Measurements from ENCODE around the gene AIFM1. TPM values are rescaled to one million over a fixed set of nuclear protein-coding genes. Genes with fewer than 3 reads are reported as not detected.

Gene AIFM1
- total and polyA plus RNA-seq, 2 donors = 29.3 to 30.3 TPM

DNA sequence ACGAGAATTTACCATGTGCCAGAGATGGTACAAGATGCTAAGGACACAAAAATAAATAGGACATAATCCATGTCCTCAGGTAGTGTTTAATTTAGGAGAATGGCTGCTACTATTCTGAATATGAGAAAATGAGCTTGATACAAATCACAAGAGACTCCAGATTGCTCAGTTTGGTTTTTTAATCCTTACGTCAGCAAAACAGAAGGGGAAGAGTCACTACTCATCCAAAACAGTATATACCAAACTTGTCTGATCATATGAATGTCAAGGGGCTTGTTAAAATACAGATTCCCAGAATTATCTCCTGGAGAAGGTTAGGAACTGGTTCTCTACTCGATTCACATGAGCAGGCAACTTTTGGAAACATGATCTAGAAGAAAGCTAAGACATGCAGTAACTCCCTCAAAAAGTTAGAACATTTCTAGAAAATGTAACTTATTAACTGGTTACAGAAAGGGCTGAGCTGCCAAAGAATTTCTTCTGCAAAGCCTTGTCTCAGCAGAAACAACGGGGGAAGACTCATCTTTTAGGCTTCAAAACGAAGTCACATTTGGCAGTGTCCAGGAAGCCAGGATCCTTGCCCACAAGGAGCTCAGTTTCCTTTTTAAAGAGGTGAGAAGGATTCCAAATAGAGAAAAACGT is 3.4 kb downstream of the AIFM1 start:
- no peak overlapping the region for H3K4me3 ChIP-seq (ENCODE audit: low read length in 2 of 2)
- H3K27me3 ChIP-seq (ENCODE audit: control insufficient read depth in 2 of 2, insufficient read depth in 1 of 2, low read length in 1 of 2) = no peaks in the 10 kb centered on the region
- no peak overlapping the region for H3K27ac ChIP-seq (ENCODE audit: low read depth in 1 of 2, low read length in 1 of 2)
- WGBS = 83% methylated on average over 6 of the region's 6 CpGs
- no peaks in the 10 kb centered on the region for H3K9me3 ChIP-seq (ENCODE audit: control insufficient read depth in 2 of 2, insufficient read depth in 1 of 2, low read length in 1 of 2)
- no peak for DNase-seq (ENCODE audit: low read depth in 6 of 9, low spot score in 9 of 9)
- peaks cover 6 to 7% of the 10 kb centered on the region in 2 donors for H3K4me1 ChIP-seq (ENCODE audit: control insufficient read depth in 2 of 2, insufficient read depth in 2 of 2, low read length in 2 of 2)
- H3K36me3 ChIP-seq (ENCODE audit: control insufficient read depth in 2 of 2, insufficient read depth in 2 of 2, low read length in 1 of 2) = no peaks in the 10 kb centered on the region

GRCh38 chrX:130159776-130160175 is 5.9 kb downstream of the AIFM1 start:
- Histone ChIP-seq H3K4me1 (ENCODE audit: control insufficient read depth in 2 of 2, insufficient read depth in 2 of 2, low read length in 2 of 2) (peaks cover 3 to 5% of the 10 kb centered on the region in 2 donors), H3K27ac (ENCODE audit: low read depth in 1 of 2, low read length in 1 of 2) (no peak overlapping the region), H3K36me3 (ENCODE audit: control insufficient read depth in 2 of 2, insufficient read depth in 2 of 2, low read length in 1 of 2) (peaks cover 0 to 8% of the 10 kb centered on the region in 2 donors), H3K4me3 (ENCODE audit: low read length in 2 of 2) (no peak overlapping the region), H3K27me3 (ENCODE audit: control insufficient read depth in 2 of 2, insufficient read depth in 1 of 2, low read length in 1 of 2) (no peaks in the 10 kb centered on the region), H3K9me3 (ENCODE audit: control insufficient read depth in 2 of 2, insufficient read depth in 1 of 2, low read length in 1 of 2) (no peaks in the 10 kb centered on the region)
- no peak for DNase-seq (ENCODE audit: low read depth in 6 of 9, low spot score in 9 of 9)
- WGBS = 97% methylated on average over 4 of the region's 4 CpGs

GRCh38 chrX:130158311-130158710 is 7.3 kb downstream of the AIFM1 start:
- no peak for DNase-seq (ENCODE audit: low read depth in 6 of 9, low spot score in 9 of 9)
- Histone ChIP-seq H3K27me3 (ENCODE audit: control insufficient read depth in 2 of 2, insufficient read depth in 1 of 2, low read length in 1 of 2) (no peaks in the 10 kb centered on the region), H3K9me3 (ENCODE audit: control insufficient read depth in 2 of 2, insufficient read depth in 1 of 2, low read length in 1 of 2) (no peaks in the 10 kb centered on the region), H3K27ac (ENCODE audit: low read depth in 1 of 2, low read length in 1 of 2) (no peak overlapping the region), H3K4me1 (ENCODE audit: control insufficient read depth in 2 of 2, insufficient read depth in 2 of 2, low read length in 2 of 2) (no peaks in the 10 kb centered on the region), H3K4me3 (ENCODE audit: low read length in 2 of 2) (no peak overlapping the region), H3K36me3 (ENCODE audit: control insufficient read depth in 2 of 2, insufficient read depth in 2 of 2, low read length in 1 of 2) (peaks cover 0 to 12% of the 10 kb centered on the region in 2 donors)
- 99% methylated on average over 2 of the region's 2 CpGs for WGBS

- Histone ChIP-seq H3K27me3 (ENCODE audit: control insufficient read depth in 2 of 2, insufficient read depth in 1 of 2, low read length in 1 of 2) (no peaks in the 10 kb centered on the region), H3K4me3 (ENCODE audit: low read length in 2 of 2) (no peak overlapping the region)
- 96% methylated on average over 2 of the region's 2 CpGs for WGBS
Observed at GRCh38 chrX:130155564-130155963, 10.1 kb downstream of the AIFM1 start.

DNA sequence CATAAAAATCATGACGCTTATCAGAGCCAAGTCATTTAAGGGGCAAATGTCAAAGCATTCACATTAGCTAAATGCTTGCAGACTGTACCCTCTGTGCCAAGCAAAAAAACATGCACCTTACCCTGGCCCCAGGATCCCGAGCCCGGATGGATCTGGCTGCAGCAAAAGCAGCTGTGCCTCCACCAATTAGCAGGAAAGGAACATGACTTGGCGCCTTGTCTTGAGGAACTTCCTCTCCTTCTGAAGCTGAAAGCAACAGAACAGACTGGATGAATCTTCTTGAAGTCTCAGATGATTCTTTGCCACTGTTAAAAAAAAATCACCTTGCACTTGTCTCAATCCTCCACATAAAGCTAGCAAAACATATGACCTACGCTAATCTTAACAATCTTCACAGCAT is 18.0 kb downstream of the AIFM1 start:
- peaks cover 17 to 38% of the 10 kb centered on the region in 2 donors for H3K36me3 ChIP-seq (ENCODE audit: control insufficient read depth in 2 of 2, insufficient read depth in 2 of 2, low read length in 1 of 2)
- 67% methylated on average over 5 of the region's 5 CpGs for WGBS
- H3K4me1 ChIP-seq (ENCODE audit: control insufficient read depth in 2 of 2, insufficient read depth in 2 of 2, low read length in 2 of 2) = no peaks in the 10 kb centered on the region

More at GRCh38 chrX:130155564-130155963, 10.1 kb downstream of the AIFM1 start:
- DNase-seq (ENCODE audit: low read depth in 6 of 9, low spot score in 9 of 9) = no peak
- Histone ChIP-seq H3K27ac (ENCODE audit: low read depth in 1 of 2, low read length in 1 of 2) (no peak overlapping the region), H3K4me1 (ENCODE audit: control insufficient read depth in 2 of 2, insufficient read depth in 2 of 2, low read length in 2 of 2) (no peaks in the 10 kb centered on the region), H3K9me3 (ENCODE audit: control insufficient read depth in 2 of 2, insufficient read depth in 1 of 2, low read length in 1 of 2) (no peaks in the 10 kb centered on the region), H3K36me3 (ENCODE audit: control insufficient read depth in 2 of 2, insufficient read depth in 2 of 2, low read length in 1 of 2) (peaks cover 0 to 12% of the 10 kb centered on the region in 2 donors)

GRCh38 chrX:130145123-130145522 is 20.5 kb downstream of the AIFM1 start:
- 96% methylated on average over 4 of the region's 4 CpGs for WGBS
- Histone ChIP-seq H3K4me1 (ENCODE audit: control insufficient read depth in 2 of 2, insufficient read depth in 2 of 2, low read length in 2 of 2) (no peaks in the 10 kb centered on the region), H3K36me3 (ENCODE audit: control insufficient read depth in 2 of 2, insufficient read depth in 2 of 2, low read length in 1 of 2) (peaks cover 21 to 46% of the 10 kb centered on the region in 2 donors)

More for the DNA sequence above, 18.0 kb downstream of the AIFM1 start:
- Histone ChIP-seq H3K4me3 (ENCODE audit: low read length in 2 of 2) (no peak overlapping the region), H3K27me3 (ENCODE audit: control insufficient read depth in 2 of 2, insufficient read depth in 1 of 2, low read length in 1 of 2) (no peaks in the 10 kb centered on the region), H3K27ac (ENCODE audit: low read depth in 1 of 2, low read length in 1 of 2) (no peak overlapping the region), H3K9me3 (ENCODE audit: control insufficient read depth in 2 of 2, insufficient read depth in 1 of 2, low read length in 1 of 2) (no peaks in the 10 kb centered on the region)
- DNase-seq (ENCODE audit: low read depth in 6 of 9, low spot score in 9 of 9) = peak in 1 of 9 donors; percentile 25

GRCh38 chrX:130144509-130144908 is 21.1 kb downstream of the AIFM1 start:
- H3K9me3 ChIP-seq (ENCODE audit: control insufficient read depth in 2 of 2, insufficient read depth in 1 of 2, low read length in 1 of 2) = no peaks in the 10 kb centered on the region
- no peak overlapping the region for H3K27ac ChIP-seq (ENCODE audit: low read depth in 1 of 2, low read length in 1 of 2)
- WGBS = 96% methylated on average over 3 of the region's 3 CpGs
- H3K27me3 ChIP-seq (ENCODE audit: control insufficient read depth in 2 of 2, insufficient read depth in 1 of 2, low read length in 1 of 2) = no peaks in the 10 kb centered on the region
- peaks cover 21 to 49% of the 10 kb centered on the region in 2 donors for H3K36me3 ChIP-seq (ENCODE audit: control insufficient read depth in 2 of 2, insufficient read depth in 2 of 2, low read length in 1 of 2)
- no peak for DNase-seq (ENCODE audit: low read depth in 6 of 9, low spot score in 9 of 9)
- no peaks in the 10 kb centered on the region for H3K4me1 ChIP-seq (ENCODE audit: control insufficient read depth in 2 of 2, insufficient read depth in 2 of 2, low read length in 2 of 2)
- H3K4me3 ChIP-seq (ENCODE audit: low read length in 2 of 2) = no peak overlapping the region

More at GRCh38 chrX:130145123-130145522, 20.5 kb downstream of the AIFM1 start:
- H3K27ac ChIP-seq (ENCODE audit: low read depth in 1 of 2, low read length in 1 of 2) = no peak overlapping the region
- no peak overlapping the region for H3K4me3 ChIP-seq (ENCODE audit: low read length in 2 of 2)
- DNase-seq (ENCODE audit: low read depth in 6 of 9, low spot score in 9 of 9) = no peak
- H3K27me3 ChIP-seq (ENCODE audit: control insufficient read depth in 2 of 2, insufficient read depth in 1 of 2, low read length in 1 of 2) = no peaks in the 10 kb centered on the region
- no peaks in the 10 kb centered on the region for H3K9me3 ChIP-seq (ENCODE audit: control insufficient read depth in 2 of 2, insufficient read depth in 1 of 2, low read length in 1 of 2)

DNA sequence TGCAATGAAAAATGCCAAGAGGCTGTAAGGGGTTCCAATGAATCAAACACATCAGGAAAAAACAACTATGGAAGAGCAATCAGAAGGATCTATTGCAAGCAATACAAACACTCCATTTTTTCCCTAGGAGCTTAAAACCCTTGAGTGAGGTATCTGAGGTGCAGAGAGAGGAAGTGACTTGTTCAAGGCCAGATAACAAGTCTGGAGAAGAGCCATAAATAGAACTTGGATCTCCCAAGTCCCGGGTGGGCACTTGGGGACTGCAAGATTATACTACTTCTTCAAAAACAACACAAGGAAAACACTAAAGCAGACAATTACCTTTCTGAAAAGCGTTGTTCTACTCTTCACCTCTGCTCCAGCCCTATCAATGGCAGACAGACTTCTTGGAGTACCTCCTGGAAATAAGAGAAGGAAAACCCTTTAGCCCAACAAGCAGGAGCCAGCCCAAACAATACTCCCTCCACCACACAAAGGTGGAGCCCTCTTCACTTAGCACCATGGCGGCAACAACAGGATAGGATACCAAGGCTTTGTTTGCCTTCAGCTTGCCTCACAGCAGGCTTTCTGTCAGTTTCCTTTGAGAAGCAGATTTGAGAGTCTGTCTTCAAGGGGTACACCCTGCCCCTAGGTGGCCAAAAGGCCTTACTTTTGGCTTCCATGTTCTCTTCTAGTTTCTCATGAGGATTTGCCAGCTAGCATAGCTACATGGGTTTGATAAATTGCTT is 26.0 kb downstream of the AIFM1 start:
- H3K4me3 ChIP-seq (ENCODE audit: low read length in 2 of 2) = no peak overlapping the region
- H3K36me3 ChIP-seq (ENCODE audit: control insufficient read depth in 2 of 2, insufficient read depth in 2 of 2, low read length in 1 of 2) = peaks cover 27 to 50% of the 10 kb centered on the region in 2 donors
- no peaks in the 10 kb centered on the region for H3K27me3 ChIP-seq (ENCODE audit: control insufficient read depth in 2 of 2, insufficient read depth in 1 of 2, low read length in 1 of 2)
- 72% methylated on average over 3 of the region's 3 CpGs for WGBS
- H3K4me1 ChIP-seq (ENCODE audit: control insufficient read depth in 2 of 2, insufficient read depth in 2 of 2, low read length in 2 of 2) = no peaks in the 10 kb centered on the region
- no peaks in the 10 kb centered on the region for H3K9me3 ChIP-seq (ENCODE audit: control insufficient read depth in 2 of 2, insufficient read depth in 1 of 2, low read length in 1 of 2)
- H3K27ac ChIP-seq (ENCODE audit: low read depth in 1 of 2, low read length in 1 of 2) = no peak overlapping the region
- no peak for DNase-seq (ENCODE audit: low read depth in 6 of 9, low spot score in 9 of 9)

DNA sequence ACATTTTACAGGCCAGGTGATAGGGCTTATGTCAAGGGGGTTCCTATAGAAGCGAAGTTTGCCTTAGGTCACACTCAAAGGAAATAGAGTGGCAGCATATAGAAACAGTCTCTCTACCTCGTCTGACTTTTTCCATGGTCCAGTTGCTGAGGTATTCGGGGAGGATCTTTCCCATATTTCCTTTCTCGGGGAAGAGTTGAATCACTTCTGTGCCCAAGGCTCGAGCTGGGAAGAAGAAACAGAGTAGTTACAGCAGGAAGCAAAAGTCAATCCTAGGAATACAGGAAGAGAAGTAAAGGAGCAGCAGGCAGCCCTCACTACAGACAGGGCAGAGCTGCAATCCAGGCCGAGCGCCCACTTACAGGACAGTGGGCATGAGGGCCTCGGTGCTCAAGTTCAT is 28.7 kb downstream of the AIFM1 start:
- peaks cover 31 to 52% of the 10 kb centered on the region in 2 donors for H3K36me3 ChIP-seq (ENCODE audit: control insufficient read depth in 2 of 2, insufficient read depth in 2 of 2, low read length in 1 of 2)

More for the DNA sequence above, 28.7 kb downstream of the AIFM1 start:
- H3K9me3 ChIP-seq (ENCODE audit: control insufficient read depth in 2 of 2, insufficient read depth in 1 of 2, low read length in 1 of 2) = no peaks in the 10 kb centered on the region
- no peaks in the 10 kb centered on the region for H3K4me1 ChIP-seq (ENCODE audit: control insufficient read depth in 2 of 2, insufficient read depth in 2 of 2, low read length in 2 of 2)
- no peak for DNase-seq (ENCODE audit: low read depth in 6 of 9, low spot score in 9 of 9)
- no peak overlapping the region for H3K27ac ChIP-seq (ENCODE audit: low read depth in 1 of 2, low read length in 1 of 2)
- H3K4me3 ChIP-seq (ENCODE audit: low read length in 2 of 2) = no peak overlapping the region
- H3K27me3 ChIP-seq (ENCODE audit: control insufficient read depth in 2 of 2, insufficient read depth in 1 of 2, low read length in 1 of 2) = no peaks in the 10 kb centered on the region
- 97% methylated on average over 8 of the region's 8 CpGs for WGBS

All from thymus (tissue), 11 donors.